Endothelial cell of umbilical vein (primary cell): ENCODE results near the gene MOGAT1.

ENCODE experiments used
- CTCF ChIP-seq, 2 donors: IDR thresholded peaks; 1 replicate in 1 of 2; 2 replicates in 1 of 2; pipeline ENCODE4 v1.5.1; 2011; ENCODE audit warnings: low read length in 2 of 2, mild to moderate bottlenecking in 2 of 2, moderate library complexity in 2 of 2, control low read depth in 1 of 2, inconsistent platforms in 1 of 2, low read depth in 1 of 2; ENCODE audit not compliant: insufficient read depth in 1 of 2; ENCODE audit errors: extremely low read depth in 1 of 2
- EZH2 ChIP-seq: IDR thresholded peaks from 2 replicates; pipeline ENCODE4 v1.6.1; 2012; ENCODE audit warnings: borderline replicate concordance, low read depth, mild to moderate bottlenecking, moderate library complexity, low read length, inconsistent platforms; ENCODE audit not compliant: severe bottlenecking
- FOS ChIP-seq: IDR thresholded peaks from 2 replicates; pipeline ENCODE4 v1.6.1; 2011; ENCODE audit warnings: mild to moderate bottlenecking, low read length, moderate library complexity, borderline replicate concordance; ENCODE audit not compliant: insufficient read depth
- JUN ChIP-seq: IDR thresholded peaks from 2 replicates; pipeline ENCODE4 v1.6.1; 2011; ENCODE audit warnings: borderline replicate concordance, low read depth; ENCODE audit not compliant: insufficient read length, insufficient read depth
- POLR2A ChIP-seq: IDR thresholded peaks from 2 replicates; pipeline ENCODE4 v1.6.1; 2012; ENCODE audit warnings: low read depth, mild to moderate bottlenecking, control low read depth, low read length
- POLR2AphosphoS5 ChIP-seq: IDR thresholded peaks from 2 replicates; pipeline ENCODE4 v1.6.1; 2012; ENCODE audit warnings: low read depth, mild to moderate bottlenecking, control low read depth, low read length, moderate library complexity; ENCODE audit not compliant: insufficient read depth

- TF ChIP-seq CTCF (IDR thresholded peaks at IDR 0.05; ENCODE audit: extremely low read depth in 1 of 2, insufficient read depth in 1 of 2, low read depth in 1 of 2, low read length in 2 of 2) (no peak), POLR2A (no peak), EZH2 (no peak), FOS (no peak), JUN (no peak), POLR2AphosphoS5 (no peak)
Observed at GRCh38 chr2:222724208-222724607, 52.8 kb downstream of the MOGAT1 start.
